KBM-7 (cell line): ENCODE results near the gene HAND1.

Source experiments
- DNase-seq: peaks from one replicate; pipeline ENCODE4 v3.0.0-alpha.2; 2015
- in situ Hi-C: fragments of 300-500 bp; cut with MboI; formaldehyde crosslinking; loops from 2 replicates; pipeline ENCODE4 v1.14.3; 2020; ENCODE audit warnings: low sequenced_read_pairs, low pct_unique_long_range_greater_than_20kb, mixed read lengths

The HAND1 gene

DNA sequence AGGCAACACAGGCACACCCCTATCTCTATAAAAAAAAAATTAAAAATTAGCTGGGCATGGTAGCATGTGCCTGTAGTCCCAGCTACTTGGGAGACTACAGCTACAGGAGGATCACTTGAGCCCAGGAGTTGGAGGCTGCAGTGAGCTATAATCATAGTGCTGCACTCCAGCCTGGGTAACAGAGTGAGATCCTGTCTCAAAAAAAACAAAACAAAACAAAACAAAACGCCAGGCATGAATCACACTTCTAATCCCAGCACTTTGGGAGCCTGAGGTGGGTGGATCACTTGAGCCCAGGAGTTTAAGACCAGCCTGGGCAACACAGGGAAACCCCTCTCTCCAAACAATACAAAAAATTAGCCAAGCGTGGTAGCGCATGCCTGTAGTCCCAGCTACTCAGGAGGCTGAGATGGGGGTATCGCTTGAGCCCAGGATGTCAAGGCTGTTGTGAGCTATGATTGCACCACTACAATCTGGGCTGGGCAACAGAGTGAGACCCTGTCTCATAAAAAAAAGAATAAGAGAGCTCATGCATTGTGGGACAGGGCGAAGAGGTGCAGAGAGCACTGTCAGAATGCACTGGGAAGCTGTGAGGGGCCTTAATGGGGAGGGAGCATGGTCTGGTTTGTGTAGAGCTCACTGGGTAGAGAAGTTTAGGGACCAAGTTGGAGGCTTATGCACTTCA lies 40.6 kb downstream of the HAND1 start:
- DNase-seq, result no peak
- in situ Hi-C loops, result no loop called here

- in situ Hi-C loops, result no loop called here
Measured at GRCh38 chr5:154435226-154435625, 42.8 kb downstream of the HAND1 start.

GRCh38 chr5:154430961-154431630 lies 46.9 kb downstream of the HAND1 start:
- in situ Hi-C loops, result no loop called here
- DNase-seq, result no peak

More at GRCh38 chr5:154435226-154435625, 42.8 kb downstream of the HAND1 start:
- no peak for DNase-seq

GRCh38 chr5:154430466-154430865 lies 47.6 kb downstream of the HAND1 start:
- DNase-seq, result no peak
- in situ Hi-C loops, result no loop called here

DNA sequence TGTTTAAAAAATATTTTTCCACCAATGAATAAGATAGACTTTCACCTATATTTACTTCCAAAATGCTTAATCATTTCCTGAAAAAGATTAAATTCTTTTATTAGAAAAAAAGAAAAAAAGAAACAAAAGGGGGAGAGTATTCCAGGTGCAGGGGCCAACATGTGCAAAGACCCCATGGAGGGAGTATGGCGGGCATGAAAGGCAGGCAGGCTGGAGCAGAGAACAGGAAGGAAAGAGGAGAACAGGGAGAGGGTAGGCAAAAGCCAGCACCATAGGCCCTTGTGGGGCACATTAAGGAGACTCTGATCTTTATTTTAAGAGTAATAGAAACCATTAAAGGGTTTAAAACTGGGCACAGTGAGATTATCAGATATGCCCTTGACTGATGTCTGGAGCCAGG lies 48.7 kb downstream of the HAND1 start:
- DNase-seq, result no peak
- in situ Hi-C loops, result no loop called here

DNA sequence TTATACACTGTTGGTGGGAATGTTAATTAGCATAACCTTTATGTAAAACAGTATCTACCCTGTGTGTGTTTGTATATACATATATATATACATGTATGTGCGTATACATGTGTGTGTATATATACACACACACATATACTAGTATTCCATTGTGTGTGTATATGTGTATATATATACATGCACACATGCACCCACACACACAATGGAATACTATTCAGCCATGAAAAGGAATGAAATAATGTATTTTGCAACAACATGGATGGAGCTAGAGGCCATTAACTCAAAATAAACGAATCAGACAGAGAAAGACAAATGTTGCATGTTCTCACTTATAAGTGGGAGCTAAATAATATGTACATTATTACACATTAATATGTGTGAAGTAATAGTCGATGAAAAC lies 49.8 kb downstream of the HAND1 start:
- in situ Hi-C loops, result no loop called here
- no peak for DNase-seq
